ENCODE data around the gene MEGF9. TPM values are rescaled to one million over a fixed set of nuclear protein-coding genes. Genes with fewer than 3 reads are reported as not detected.

MEGF9 gene
- total RNA-seq, 1 experiment from 2014 or later: 8.3 TPM

DNA sequence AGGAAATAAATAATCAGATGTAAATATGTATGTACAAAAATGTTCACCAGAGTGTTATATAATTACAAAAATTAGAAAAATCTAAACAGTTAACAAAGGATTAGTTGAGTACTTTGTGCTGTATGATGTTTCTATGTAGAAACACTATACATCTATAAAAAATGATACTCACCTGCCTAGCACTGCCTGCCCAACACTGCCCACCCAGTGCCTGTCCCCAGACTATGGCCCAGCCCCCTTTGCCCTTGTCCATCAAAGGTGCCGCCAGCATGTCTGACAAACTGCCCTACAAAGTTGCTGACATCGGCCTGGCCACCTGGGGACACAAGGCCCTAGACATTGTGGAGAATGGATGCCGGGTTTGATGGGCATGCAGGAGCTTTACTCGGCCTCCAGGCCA, 6.1 kb upstream of the MEGF9 start:
- peaks cover 0 to 1% of the 10 kb centered on the region in 2 experiments; a peak in 1 of 4 replicates for H3K4me1 ChIP-seq (ENCODE audit: control insufficient read depth in 1 of 2, insufficient read depth in 2 of 2, low read length in 2 of 2)
- no peaks in the 10 kb centered on the region for H3K27me3 ChIP-seq (ENCODE audit: insufficient read depth, low read length)
- H4K20me1 ChIP-seq (ENCODE audit: insufficient read depth): no peaks in the 10 kb centered on the region
- no peaks in the 10 kb centered on the region for H3K36me3 ChIP-seq (ENCODE audit: control insufficient read depth in 1 of 2, insufficient read depth in 2 of 2, low read length in 2 of 2)
- no peak for ATAC-seq
- no peaks in the 10 kb centered on the region for H3K79me2 ChIP-seq (ENCODE audit: insufficient read depth, low read length)
- ChIA-PET POLR2A (no interaction called here), CTCF (no interaction called here), RAD21 (ENCODE audit: low non-redundant PET in 1 of 2, low total read pairs in 2 of 2, uncharacterized antibody in 2 of 2, unreplicated experiment in 2 of 2) (no interaction called here)
- H3K9me2 ChIP-seq (ENCODE audit: insufficient read depth): no peaks in the 10 kb centered on the region
- TF ChIP-seq ZNF274 (IDR thresholded peaks at IDR 0.05; ENCODE audit: low read depth, low read length) (no peak), FOSL1 (IDR thresholded peaks at IDR 0.05; ENCODE audit: low read depth) (no peak), TCF7L2 (IDR thresholded peaks at IDR 0.05; ENCODE audit: borderline replicate concordance, extremely low read depth, insufficient read depth, insufficient read length) (no peak), RAD21 (IDR thresholded peaks at IDR 0.05; ENCODE audit: low read depth) (no peak), EZH2phosphoT487 (IDR thresholded peaks at IDR 0.05; ENCODE audit: borderline replicate concordance) (no peak), EZH2 (IDR thresholded peaks at IDR 0.05) (no peak), ELF1 (IDR thresholded peaks at IDR 0.05; ENCODE audit: borderline replicate concordance, low read depth) (no peak), JUND (IDR thresholded peaks at IDR 0.05) (no peak), EGR1 (IDR thresholded peaks at IDR 0.05; ENCODE audit: low read depth) (no peak), POLR2A (IDR thresholded peaks at IDR 0.05; ENCODE audit: borderline replicate concordance, extremely low read depth, insufficient read depth, insufficient read length) (no peak)
- TF ChIP-seq, protein P1, sequence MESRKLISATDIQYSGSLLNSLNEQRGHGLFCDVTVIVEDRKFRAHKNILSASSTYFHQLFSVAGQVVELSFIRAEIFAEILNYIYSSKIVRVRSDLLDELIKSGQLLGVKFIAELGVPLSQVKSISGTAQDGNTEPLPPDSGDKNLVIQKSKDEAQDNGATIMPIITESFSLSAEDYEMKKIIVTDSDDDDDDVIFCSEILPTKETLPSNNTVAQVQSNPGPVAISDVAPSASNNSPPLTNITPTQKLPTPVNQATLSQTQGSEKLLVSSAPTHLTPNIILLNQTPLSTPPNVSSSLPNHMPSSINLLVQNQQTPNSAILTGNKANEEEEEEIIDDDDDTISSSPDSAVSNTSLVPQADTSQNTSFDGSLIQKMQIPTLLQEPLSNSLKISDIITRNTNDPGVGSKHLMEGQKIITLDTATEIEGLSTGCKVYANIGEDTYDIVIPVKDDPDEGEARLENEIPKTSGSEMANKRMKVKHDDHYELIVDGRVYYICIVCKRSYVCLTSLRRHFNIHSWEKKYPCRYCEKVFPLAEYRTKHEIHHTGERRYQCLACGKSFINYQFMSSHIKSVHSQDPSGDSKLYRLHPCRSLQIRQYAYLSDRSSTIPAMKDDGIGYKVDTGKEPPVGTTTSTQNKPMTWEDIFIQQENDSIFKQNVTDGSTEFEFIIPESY (IDR thresholded peaks at IDR 0.05; ENCODE audit: extremely low read depth, insufficient replicate concordance, low read length): no peak
- TF ChIP-seq, protein P2, sequence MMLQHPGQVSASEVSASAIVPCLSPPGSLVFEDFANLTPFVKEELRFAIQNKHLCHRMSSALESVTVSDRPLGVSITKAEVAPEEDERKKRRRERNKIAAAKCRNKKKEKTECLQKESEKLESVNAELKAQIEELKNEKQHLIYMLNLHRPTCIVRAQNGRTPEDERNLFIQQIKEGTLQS (IDR thresholded peaks at IDR 0.05): no peak
- TF ChIP-seq, protein P3, sequence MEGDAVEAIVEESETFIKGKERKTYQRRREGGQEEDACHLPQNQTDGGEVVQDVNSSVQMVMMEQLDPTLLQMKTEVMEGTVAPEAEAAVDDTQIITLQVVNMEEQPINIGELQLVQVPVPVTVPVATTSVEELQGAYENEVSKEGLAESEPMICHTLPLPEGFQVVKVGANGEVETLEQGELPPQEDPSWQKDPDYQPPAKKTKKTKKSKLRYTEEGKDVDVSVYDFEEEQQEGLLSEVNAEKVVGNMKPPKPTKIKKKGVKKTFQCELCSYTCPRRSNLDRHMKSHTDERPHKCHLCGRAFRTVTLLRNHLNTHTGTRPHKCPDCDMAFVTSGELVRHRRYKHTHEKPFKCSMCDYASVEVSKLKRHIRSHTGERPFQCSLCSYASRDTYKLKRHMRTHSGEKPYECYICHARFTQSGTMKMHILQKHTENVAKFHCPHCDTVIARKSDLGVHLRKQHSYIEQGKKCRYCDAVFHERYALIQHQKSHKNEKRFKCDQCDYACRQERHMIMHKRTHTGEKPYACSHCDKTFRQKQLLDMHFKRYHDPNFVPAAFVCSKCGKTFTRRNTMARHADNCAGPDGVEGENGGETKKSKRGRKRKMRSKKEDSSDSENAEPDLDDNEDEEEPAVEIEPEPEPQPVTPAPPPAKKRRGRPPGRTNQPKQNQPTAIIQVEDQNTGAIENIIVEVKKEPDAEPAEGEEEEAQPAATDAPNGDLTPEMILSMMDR (IDR thresholded peaks at IDR 0.05 in 2 of 3, conservative IDR thresholded peaks at IDR 0.05 in 1 of 3; ENCODE audit: borderline replicate concordance in 1 of 3, insufficient read depth in 1 of 3, low read depth in 2 of 3, low read length in 2 of 3): no peak
- no peak overlapping the region for H3K4me2 ChIP-seq (ENCODE audit: low read length)
- no TSS peak for BruUV-seq (replicated peaks)
- no peak overlapping the region for H3K9ac ChIP-seq (ENCODE audit: low read length)
- no peak for DNase-seq (ENCODE audit: low read depth, low spot score)
- intact Hi-C loops (cut with micrococcal nuclease): no loop called here
- no peak overlapping the region for H2AFZ ChIP-seq (ENCODE audit: low read depth, low read length, poor library complexity, severe bottlenecking)
- H3K9me3 ChIP-seq (ENCODE audit: control insufficient read depth in 1 of 2, insufficient read depth in 1 of 2, low read depth in 1 of 2, low read length in 2 of 2): no peaks in the 10 kb centered on the region
- H3K4me3 ChIP-seq (replicated peaks in 1 of 2; ENCODE audit: low read depth in 1 of 2, low read length in 2 of 2): no peak overlapping the region
- H3K27ac ChIP-seq (ENCODE audit: low read depth, low read length): no peak overlapping the region
